B cell (primary cell): Measurements from ENCODE around the gene DIS3L2. TPM values are rescaled to one million over a fixed set of nuclear protein-coding genes. Genes with fewer than 3 reads are reported as not detected.

Source experiments
- ATAC-seq: fragments of 200-7000 bp; cut with Tn5 transposase; one replicate; pipeline ENCODE4 v1.10.0; 2021; ENCODE audit warnings: low read depth, mild to moderate bottlenecking, moderate number of reproducible peaks, moderate library complexity
- CTCF ChIA-PET: fragments of 350-600 bp; sonication (Branson Sonifier 250); formaldehyde crosslinking; loops from one replicate; lab custom pipeline; 2021; ENCODE audit warnings: antibody characterized with exemption, inconsistent platforms; lab: Charles Lee
- POLR2A ChIA-PET: fragments of 350-600 bp; sonication (Branson Sonifier 250); formaldehyde crosslinking; loops from one replicate; lab custom pipeline; 2021; ENCODE audit warnings: antibody characterized with exemption; lab: Charles Lee
- DNase-seq: peaks from one replicate; pipeline ENCODE4 v3.0.0; 2013
- H2AFZ ChIP-seq: 2 replicates; pipeline ENCODE4 v1.6.1; 2012; ENCODE audit warnings: mild to moderate bottlenecking, low read depth, low read length; ENCODE audit not compliant: insufficient read depth, poor library complexity, severe bottlenecking
- H3K27ac ChIP-seq, 2 donors: 1 replicate in 1 of 2; 2 replicates in 1 of 2; pipeline ENCODE4 v1.5.1; 2012 to 2013; ENCODE audit warnings: low read length in 2 of 2, mild to moderate bottlenecking in 2 of 2, moderate library complexity in 1 of 2
- H3K27me3 ChIP-seq, 4 experiments: fragments of 200-600 bp in 1 of 4; sonication (generic) in 1 of 4; replicated peaks in 1 of 4; 1 replicate in 2 of 4; 2 replicates in 2 of 4; pipeline versions ENCODE4 v1.6.1 to v1.7.0; 2013 to 2016; ENCODE audit warnings: low read length in 3 of 4, mild to moderate bottlenecking in 2 of 4, mixed read lengths in 1 of 4, moderate library complexity in 1 of 4; ENCODE audit not compliant: insufficient read depth in 4 of 4, control insufficient read depth in 3 of 4; ENCODE audit errors: control extremely low read depth in 1 of 4
- H3K36me3 ChIP-seq, 2 experiments: replicated peaks in 1 of 2; 1 replicate in 1 of 2; 2 replicates in 1 of 2; pipeline versions ENCODE4 v1.6.1 to v1.7.1; 2013; ENCODE audit warnings: low read length in 1 of 2; ENCODE audit not compliant: insufficient read depth in 2 of 2, control insufficient read depth in 1 of 2; ENCODE audit errors: control extremely low read depth in 1 of 2, extremely low read depth in 1 of 2
- H3K4me1 ChIP-seq, 2 donors: fragments of 200-600 bp in 1 of 2; sonication (generic) in 1 of 2; 1 replicate in 1 of 2; 2 replicates in 1 of 2; pipeline versions ENCODE4 v1.5.1 to v1.6.1; 2013 to 2017; ENCODE audit warnings: low read length in 2 of 2; ENCODE audit not compliant: control insufficient read depth in 2 of 2, insufficient read depth in 2 of 2
- H3K4me2 ChIP-seq: replicated peaks from 2 replicates; pipeline ENCODE3; 2012; ENCODE audit warnings: mild to moderate bottlenecking, low read depth, low read length; ENCODE audit not compliant: poor library complexity, severe bottlenecking
- H3K4me3 ChIP-seq, 5 experiments: fragments of 200-600 bp in 1 of 5; sonication (generic) in 1 of 5; 1 replicate in 3 of 5; 2 replicates in 2 of 5; pipeline versions ENCODE4 v1.5.1 to v1.7.0; 2011 to 2016; ENCODE audit warnings: low read length in 4 of 5, mild to moderate bottlenecking in 4 of 5, low read depth in 2 of 5, control low read depth in 1 of 5, moderate library complexity in 1 of 5; ENCODE audit not compliant: insufficient read depth in 1 of 5; ENCODE audit errors: control extremely low read depth in 1 of 5, extremely low read depth in 1 of 5
- H3K79me2 ChIP-seq: fragments of 200-600 bp; sonication (generic); one replicate; pipeline ENCODE4 v1.6.0; 2016; ENCODE audit warnings: low read length; ENCODE audit not compliant: control insufficient read depth, insufficient read depth
- H3K9ac ChIP-seq: fragments of 200-600 bp; sonication (generic); 2 replicates; pipeline ENCODE4 v1.6.1; 2017; ENCODE audit warnings: mild to moderate bottlenecking, low read length, moderate library complexity
- H3K9me3 ChIP-seq, 3 donors: one replicate each; pipeline versions ENCODE4 v1.6.1 to v1.7.1; 2013; ENCODE audit warnings: low read length in 2 of 3; ENCODE audit not compliant: control insufficient read depth in 2 of 3, insufficient read depth in 1 of 3; ENCODE audit errors: control extremely low read depth in 1 of 3
- H4K20me1 ChIP-seq: 2 replicates; pipeline ENCODE4 v1.6.0; 2012; ENCODE audit warnings: mild to moderate bottlenecking, low read length; ENCODE audit not compliant: insufficient read depth, control insufficient read depth, poor library complexity, severe bottlenecking
- H3K27ac Mint-ChIP-seq: one replicate; pipeline ENCODE4 v1.8.0; 2021; ENCODE audit warnings: mixed read lengths
- H3K27me3 Mint-ChIP-seq: one replicate; pipeline ENCODE4 v1.8.0; 2021; ENCODE audit warnings: mixed read lengths
- H3K4me1 Mint-ChIP-seq: one replicate; pipeline ENCODE4 v1.8.0; 2021; ENCODE audit warnings: mixed read lengths
- H3K4me3 Mint-ChIP-seq: one replicate; pipeline ENCODE4 v1.8.0; 2021; ENCODE audit warnings: mixed read lengths
- H3K9me3 Mint-ChIP-seq: one replicate; pipeline ENCODE4 v1.8.0; 2022; ENCODE audit warnings: mixed read lengths; ENCODE audit not compliant: insufficient read depth
- CTCF ChIP-seq: fragments of 200-600 bp; IDR thresholded peaks from one replicate; pipeline ENCODE4 v1.8.0; 2022; ENCODE audit warnings: antibody characterized with exemption, mild to moderate bottlenecking
- EZH2 ChIP-seq: IDR thresholded peaks from 2 replicates; pipeline ENCODE4 v1.6.1; 2012; ENCODE audit warnings: borderline replicate concordance, low read depth, mild to moderate bottlenecking, moderate library complexity, low read length; ENCODE audit not compliant: insufficient read depth, poor library complexity, severe bottlenecking
- WGBS: methylation state at CpG from one replicate; pipeline ENCODE4 v1.1.5; 2013; ENCODE audit warnings: missing lambda C conversion rate; ENCODE audit not compliant: insufficient coverage; 5-methylcytosine and 5-hydroxymethylcytosine counted together
- intact Hi-C: fragments of 100-400 bp; cut with micrococcal nuclease; formaldehyde crosslinking; loops from one replicate; pipeline ENCODE4 v1.10.0; 2022
- polyA plus RNA-seq: library from polyadenylated mRNA; depleted of rRNA; stranded (reverse); fragments of >200 nt; gene quantifications from 2 replicates; pipeline ENCODE4 v1.2.3, GENCODE V29; 2012
- total RNA-seq, 2 donors: library from RNA; stranded (reverse); fragments of 120-200 nt in 1 of 2; gene quantifications; 1 replicate in 1 of 2; 2 replicates in 1 of 2; pipeline versions ENCODE4 v1.2.3 to v1.2.4, GENCODE V29; 2013 to 2022

The DIS3L2 gene
- total and polyA plus RNA-seq, 2 donors (not counting 1 experiment from before 2014, with no cell fraction given): 34.5 to 70.1 TPM

- ATAC-seq (no peak), DNase-seq (no peak)
- Histone ChIP-seq H3K36me3 (no peaks in the 10 kb centered on the region), H3K9ac (no peak overlapping the region), H3K4me1 (peaks cover 5 to 15% of the 10 kb centered on the region in 2 donors), H4K20me1 (peaks cover 13% of the 10 kb centered on the region), H3K27me3 (no peaks in the 10 kb centered on the region), H3K9me3 (peaks cover 0 to 7% (median 3%) of the 10 kb centered on the region in 3 donors), H3K4me3 (no peak overlapping the region), H3K79me2 (peaks cover 72% of the 10 kb centered on the region), H3K4me2 (no peak overlapping the region), H2AFZ (no peak overlapping the region), H3K27ac (no peak overlapping the region)
- Mint-ChIP-seq H3K9me3 (peaks cover 6% of the 10 kb centered on the region), H3K27me3 (no peaks in the 10 kb centered on the region), H3K27ac (no peak overlapping the region), H3K4me1 (peaks cover 46% of the 10 kb centered on the region), H3K4me3 (no peak overlapping the region)
- intact Hi-C loops: no loop called here
- CTCF ChIA-PET: no interaction called here
- no CpG with 5 or more reads among the region's 1 CpG for WGBS
- TF ChIP-seq CTCF (no peak), EZH2 (no peak)
- POLR2A ChIA-PET: no interaction called here
Measured at GRCh38 chr2:231965102-231965501, 3.6 kb downstream of the DIS3L2 start.

- ATAC-seq (no peak), DNase-seq (no peak)
- Histone ChIP-seq H2AFZ (no peak overlapping the region), H3K79me2 (peaks cover 72% of the 10 kb centered on the region), H3K27ac (no peak overlapping the region), H3K4me3 (no peak overlapping the region), H3K4me1 (peaks cover 5 to 7% of the 10 kb centered on the region in 2 donors), H3K27me3 (no peaks in the 10 kb centered on the region), H3K9me3 (peaks cover 0 to 7% (median 3%) of the 10 kb centered on the region in 3 donors), H3K9ac (no peak overlapping the region), H4K20me1 (peaks cover 18% of the 10 kb centered on the region), H3K36me3 (no peaks in the 10 kb centered on the region), H3K4me2 (no peak overlapping the region)
- ChIA-PET CTCF (no interaction called here), POLR2A (no interaction called here)
- H3K27ac Mint-ChIP-seq: no peak overlapping the region
- peaks cover 38% of the 10 kb centered on the region for H3K4me1 Mint-ChIP-seq
- peaks cover 6% of the 10 kb centered on the region for H3K9me3 Mint-ChIP-seq
- TF ChIP-seq EZH2: no peak
- no peak for TF ChIP-seq CTCF
- intact Hi-C loops: no loop called here
- no peak overlapping the region for H3K4me3 Mint-ChIP-seq
- 100% methylated on average over 2 of the region's 4 CpGs for WGBS
- no peaks in the 10 kb centered on the region for H3K27me3 Mint-ChIP-seq
Measured at GRCh38 chr2:231966886-231967285, 5.4 kb downstream of the DIS3L2 start.
